ENCODE results near the gene TLR4.

Gene TLR4

DNA sequence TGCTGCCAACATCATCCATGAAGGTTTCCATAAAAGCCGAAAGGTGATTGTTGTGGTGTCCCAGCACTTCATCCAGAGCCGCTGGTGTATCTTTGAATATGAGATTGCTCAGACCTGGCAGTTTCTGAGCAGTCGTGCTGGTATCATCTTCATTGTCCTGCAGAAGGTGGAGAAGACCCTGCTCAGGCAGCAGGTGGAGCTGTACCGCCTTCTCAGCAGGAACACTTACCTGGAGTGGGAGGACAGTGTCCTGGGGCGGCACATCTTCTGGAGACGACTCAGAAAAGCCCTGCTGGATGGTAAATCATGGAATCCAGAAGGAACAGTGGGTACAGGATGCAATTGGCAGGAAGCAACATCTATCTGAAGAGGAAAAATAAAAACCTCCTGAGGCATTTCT lies 10.1 kb downstream of the TLR4 start:
- DNase-seq (ENCODE audit: low read depth in 3 of 3): no peak

- no peak for DNase-seq (ENCODE audit: low read depth in 3 of 3)
Observed at GRCh38 chr9:117715411-117715989, 11.3 kb downstream of the TLR4 start.

- no peak for DNase-seq (ENCODE audit: low read depth in 3 of 3)
Observed at GRCh38 chr9:117718085-117718484, 13.9 kb downstream of the TLR4 start.

DNA sequence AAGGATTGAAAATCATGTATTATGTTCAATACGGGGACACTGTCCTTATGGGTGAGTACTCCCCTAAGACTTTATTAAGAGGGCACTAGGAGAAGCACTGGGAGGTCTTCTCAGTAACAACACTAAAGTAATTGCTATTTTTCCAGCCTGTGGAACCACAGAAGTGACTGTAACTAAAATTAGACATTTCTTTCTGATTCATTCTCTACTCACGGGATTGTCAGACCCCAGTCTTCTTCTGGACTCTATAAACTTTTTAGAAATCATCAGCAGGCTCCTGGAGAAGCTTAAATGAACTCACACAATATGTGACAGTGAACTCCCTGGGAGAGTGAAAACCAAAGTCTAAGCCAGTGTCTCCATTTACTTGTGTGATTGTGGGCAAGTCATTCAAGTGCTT lies 14.5 kb downstream of the TLR4 start:
- no peak for DNase-seq (ENCODE audit: low read depth in 3 of 3)

GRCh38 chr9:117719161-117719920 lies 15.1 kb downstream of the TLR4 start:
- no peak for DNase-seq (ENCODE audit: low read depth in 3 of 3)

GRCh38 chr9:117720066-117720465 lies 15.9 kb downstream of the TLR4 start:
- DNase-seq (ENCODE audit: low read depth in 3 of 3): no peak

DNA sequence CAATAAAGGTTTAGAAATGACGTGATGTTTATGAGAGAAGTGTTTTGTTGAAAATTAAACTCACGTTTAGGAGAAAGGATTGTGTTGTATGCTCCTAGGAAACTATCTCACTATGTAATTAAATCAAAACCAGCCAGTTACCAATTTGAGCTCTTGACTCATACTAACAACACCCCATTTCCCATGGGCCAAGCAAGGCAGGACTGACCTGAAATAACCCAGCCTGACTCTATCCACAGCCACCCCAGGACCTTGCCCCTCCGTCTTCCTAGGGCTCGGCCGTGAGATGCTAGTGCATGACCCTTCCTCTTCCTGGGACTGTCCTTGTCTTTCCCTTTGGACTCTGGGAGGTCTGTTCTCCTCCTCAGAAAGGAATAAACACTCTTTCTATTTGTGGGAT lies 16.4 kb downstream of the TLR4 start:
- DNase-seq (ENCODE audit: low read depth in 3 of 3): no peak

DNA sequence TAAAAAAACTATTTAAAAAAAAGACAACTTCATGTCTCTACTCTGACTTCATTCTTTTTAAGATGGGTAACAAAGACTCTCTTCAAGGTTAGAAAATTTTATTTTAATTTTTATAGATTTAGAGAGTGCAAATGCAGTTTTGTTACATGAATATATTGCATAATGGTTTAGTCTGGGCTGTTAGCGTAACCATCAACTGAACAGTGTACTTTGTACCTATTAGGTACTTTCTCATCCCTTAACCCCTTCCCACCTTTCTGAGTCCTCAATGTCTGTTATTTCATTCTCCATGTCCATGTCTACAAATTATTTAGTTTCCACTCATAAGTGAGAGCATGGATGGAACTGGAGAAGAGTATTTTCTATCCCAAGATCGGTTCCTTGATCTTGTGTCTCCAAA lies 16.8 kb downstream of the TLR4 start:
- DNase-seq (ENCODE audit: low read depth in 3 of 3): no peak

DNA sequence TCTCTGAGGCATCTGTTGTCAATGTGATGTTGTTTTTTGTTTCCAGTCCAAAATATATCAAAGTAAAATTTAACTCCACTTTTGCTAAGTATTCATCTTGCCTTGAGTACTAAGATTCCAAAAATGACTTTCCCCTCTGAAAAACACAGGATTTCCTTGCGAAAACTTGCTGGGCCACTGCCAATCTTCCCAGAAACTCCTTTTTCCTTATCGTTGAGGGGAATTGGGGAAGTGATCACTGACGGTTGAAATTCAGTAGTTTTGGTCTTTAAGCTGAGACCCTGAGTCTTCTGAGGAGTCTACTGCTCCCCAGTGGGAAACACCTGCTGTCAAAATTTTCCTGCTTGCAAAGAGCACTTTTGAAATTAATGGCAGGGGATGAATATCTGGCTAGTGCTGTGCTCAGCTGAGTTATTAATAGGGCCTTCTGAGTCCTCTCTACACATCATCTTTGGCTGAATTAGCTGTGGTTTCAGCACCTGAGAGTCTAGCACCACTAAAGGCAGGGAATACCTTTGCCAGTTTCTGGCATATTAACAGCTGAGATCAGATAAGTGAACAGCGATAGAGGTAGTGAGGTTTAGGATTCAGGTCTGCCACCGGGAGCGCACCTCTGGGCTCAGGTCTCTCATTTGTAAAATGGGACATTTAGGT lies 18.0 kb downstream of the TLR4 start:
- DNase-seq (ENCODE audit: low read depth in 3 of 3): no peak

GRCh38 chr9:117723986-117724625 lies 19.9 kb downstream of the TLR4 start:
- DNase-seq (ENCODE audit: low read depth in 3 of 3): no peak

DNA sequence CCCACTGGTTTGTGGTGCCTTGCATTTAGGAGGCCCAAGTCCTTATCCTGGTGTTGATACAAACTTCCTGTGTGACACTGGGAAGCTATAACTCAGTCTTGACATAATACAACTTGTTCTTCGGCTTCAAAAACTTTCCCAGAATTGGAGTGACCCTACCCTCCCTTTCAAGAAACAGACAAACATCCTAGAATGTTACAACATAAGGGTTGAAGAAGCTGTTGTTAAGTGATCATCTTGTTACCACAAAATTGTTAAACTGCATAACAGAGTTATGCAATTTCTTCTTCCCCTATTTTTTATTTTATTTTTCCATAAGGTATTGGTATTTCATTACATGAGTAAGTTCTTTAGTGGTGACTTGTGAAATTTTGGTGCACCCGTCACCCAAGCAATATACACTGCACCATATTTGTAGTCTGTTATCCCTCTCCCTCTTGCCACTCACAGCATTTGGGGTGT lies 21.3 kb downstream of the TLR4 start:
- no peak for DNase-seq (ENCODE audit: low read depth in 3 of 3)

DNA sequence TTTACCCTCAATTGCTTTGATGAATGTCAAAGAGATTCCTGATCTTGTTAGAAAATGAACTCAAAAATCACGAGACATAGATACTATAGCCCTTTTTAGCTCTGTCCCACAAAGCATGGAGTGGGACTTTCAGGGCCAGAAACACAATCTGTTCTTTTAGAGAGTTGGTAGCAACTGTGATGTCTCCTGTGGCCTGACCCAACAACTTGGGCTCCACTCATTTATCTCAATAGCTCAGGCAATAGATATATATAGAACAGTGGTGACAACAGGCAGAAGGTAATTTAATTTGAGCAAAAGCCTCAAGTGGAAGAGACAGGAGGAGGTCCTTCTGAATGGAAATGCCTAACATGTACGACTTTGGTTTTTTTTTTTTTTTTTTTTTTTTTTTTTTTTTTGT lies 25.2 kb downstream of the TLR4 start:
- no peak for DNase-seq (ENCODE audit: low read depth in 3 of 3)

DNA sequence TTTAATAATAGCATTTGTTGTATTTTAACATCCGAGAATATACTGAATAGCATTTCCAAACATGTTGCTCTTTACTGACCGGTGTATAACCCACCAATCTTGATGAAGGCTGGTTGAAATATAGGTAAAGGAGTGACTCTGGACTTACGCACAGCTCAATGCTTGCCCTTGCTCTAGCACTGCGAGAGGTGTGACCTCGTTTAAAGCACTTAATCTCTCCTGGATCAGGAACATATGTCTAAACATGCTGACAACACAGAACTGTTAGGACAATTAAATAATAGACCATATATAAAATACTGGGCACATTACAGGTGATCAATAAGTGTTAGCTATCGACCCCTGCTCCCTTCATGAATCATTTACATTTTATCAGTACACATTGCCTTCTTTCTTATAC lies 28.3 kb downstream of the TLR4 start:
- DNase-seq (ENCODE audit: low read depth in 3 of 3): no peak

DNA sequence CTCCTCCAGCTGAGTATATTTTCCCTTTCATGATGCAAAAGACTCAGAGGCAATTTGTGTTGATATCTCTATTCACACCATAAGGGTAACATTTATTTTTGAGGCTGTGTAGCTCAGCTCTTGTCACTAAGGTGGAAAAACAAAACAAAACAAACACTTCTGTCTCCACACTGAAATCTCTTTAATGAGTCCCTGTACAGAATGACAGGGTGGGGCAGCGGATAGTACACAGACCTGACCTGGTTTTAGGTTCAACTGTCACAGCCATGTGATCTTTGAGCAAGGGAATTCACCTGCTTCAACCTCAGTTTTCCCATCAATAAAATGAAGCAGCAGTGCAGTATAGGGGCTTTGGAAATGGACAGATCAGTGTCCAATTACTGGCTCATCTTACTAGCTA lies 29.3 kb downstream of the TLR4 start:
- no peak for DNase-seq (ENCODE audit: low read depth in 3 of 3)

DNA sequence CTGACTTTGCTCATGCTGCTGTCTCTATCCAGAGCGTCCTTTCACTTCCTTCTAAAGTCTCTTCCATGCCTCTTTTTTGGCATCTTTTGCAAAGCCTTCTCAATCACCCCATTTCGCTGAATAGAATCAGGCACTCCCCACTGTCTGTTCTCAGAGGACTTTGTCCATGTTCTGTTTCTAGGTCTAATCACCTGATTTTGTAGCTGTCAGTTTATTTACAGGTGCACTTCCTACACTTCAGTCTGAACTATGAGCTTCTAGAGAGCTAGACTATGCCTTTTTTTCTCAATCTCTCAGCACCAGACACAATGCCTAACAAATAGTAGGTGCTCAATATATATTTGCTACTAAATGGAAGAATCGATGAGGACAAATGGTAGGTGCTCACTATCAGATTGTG lies 29.9 kb downstream of the TLR4 start:
- no peak for DNase-seq (ENCODE audit: low read depth in 3 of 3)

DNA sequence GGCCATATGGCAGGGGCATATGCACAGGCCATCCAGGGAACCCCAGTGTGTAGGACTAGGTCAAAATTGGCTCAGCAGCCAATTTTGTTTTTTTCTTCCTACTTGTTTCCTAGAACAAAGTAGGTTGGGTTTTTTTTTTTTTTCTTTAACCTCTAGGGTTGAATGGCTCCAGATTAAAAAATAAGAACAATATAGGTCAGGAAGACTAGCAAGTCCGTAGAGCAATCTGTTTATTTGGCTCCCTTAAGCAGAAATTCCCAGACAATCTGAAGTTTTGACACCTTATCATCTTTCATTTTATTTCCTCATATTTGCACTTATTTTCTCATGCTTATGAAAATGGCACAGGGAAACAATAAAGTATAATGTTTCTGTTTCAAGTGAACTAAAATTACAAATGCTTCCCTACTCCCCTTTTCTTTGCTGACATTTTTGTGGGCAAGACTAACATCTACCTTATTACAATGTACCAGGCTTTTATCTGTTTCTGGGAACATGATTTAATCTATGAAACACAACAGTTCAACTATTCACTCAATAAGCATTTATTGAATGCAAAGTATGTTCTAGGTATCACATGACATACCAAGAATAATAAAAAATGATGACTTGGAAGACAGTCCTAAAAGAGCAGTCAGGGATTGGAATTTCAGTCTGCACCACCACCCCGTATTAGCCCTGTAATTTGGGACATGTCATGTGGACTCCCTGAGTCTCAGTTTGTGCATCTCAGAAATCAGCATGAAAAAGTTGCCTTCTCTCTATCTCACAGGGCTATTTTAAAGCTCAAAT lies 30.5 kb downstream of the TLR4 start:
- no peak for DNase-seq (ENCODE audit: low read depth in 3 of 3)

GRCh38 chr9:117737721-117738226 lies 33.6 kb downstream of the TLR4 start:
- no peak for DNase-seq (ENCODE audit: low read depth in 3 of 3)

DNA sequence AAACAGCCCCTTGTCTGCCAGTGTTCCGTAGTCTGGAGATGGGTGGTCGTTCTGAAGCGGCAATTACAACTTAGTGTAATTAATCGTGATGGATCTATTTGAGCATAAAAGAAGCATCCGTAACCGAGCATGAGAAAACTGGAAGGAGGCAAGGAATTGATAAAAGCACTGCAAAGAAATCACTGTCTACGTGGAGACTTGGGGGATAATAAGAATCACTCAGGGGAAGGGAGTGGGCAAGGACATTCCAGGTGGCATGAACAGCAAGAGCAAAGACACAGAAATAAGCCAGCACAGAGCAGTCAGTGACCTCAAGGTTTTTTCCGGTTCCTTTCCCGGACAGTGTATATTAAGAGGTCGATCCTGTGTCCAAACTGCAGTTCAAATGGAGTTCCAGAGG lies 35.0 kb downstream of the TLR4 start:
- no peak for DNase-seq (ENCODE audit: low read depth in 3 of 3)

- no peak for DNase-seq (ENCODE audit: low read depth in 3 of 3)
Observed at GRCh38 chr9:117739624-117740347, 35.6 kb downstream of the TLR4 start.

DNA sequence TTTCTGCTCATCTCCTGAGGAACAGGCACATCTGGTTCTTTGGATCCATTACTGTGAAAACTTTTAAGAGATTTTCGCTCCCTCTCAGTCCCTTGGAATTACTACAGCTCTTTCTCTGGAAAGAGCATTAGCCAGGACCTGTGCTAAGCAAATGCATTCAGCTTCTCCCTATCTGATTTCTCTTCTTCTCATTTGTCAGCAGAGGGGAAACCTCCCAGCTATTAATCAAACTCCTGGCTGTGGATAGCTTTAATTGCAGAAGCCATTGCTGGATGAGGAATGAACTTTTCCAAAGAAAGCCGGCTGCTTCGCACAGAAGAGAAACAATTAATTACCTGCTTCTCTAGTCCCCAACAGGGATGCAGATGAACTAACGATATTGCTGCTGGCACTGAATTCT lies 37.9 kb downstream of the TLR4 start:
- no peak for DNase-seq (ENCODE audit: low read depth in 3 of 3)

GRCh38 chr9:117744369-117744768 lies 40.2 kb downstream of the TLR4 start:
- DNase-seq (ENCODE audit: low read depth in 3 of 3): no peak

Measured in stimulated activated CD4-positive, alpha-beta T cell treated with anti-CD3 and anti-CD28 coated beads, TNF-alpha, amount 100 ng/mL, for 4 hours (primary cell).